H1 (cell line): Measurements from ENCODE around the gene PLCB1.

Source experiments
- BCL11A ChIP-seq, 2 experiments: IDR thresholded peaks; one replicate each; pipeline ENCODE4 v1.6.1; 2011; ENCODE audit warnings: low read depth in 2 of 2, low read length in 2 of 2, mild to moderate bottlenecking in 2 of 2
- EGR1 ChIP-seq: IDR thresholded peaks from 2 replicates; pipeline ENCODE4 v1.6.1; 2011; ENCODE audit warnings: low read depth, low read length, borderline replicate concordance
- EZH2 ChIP-seq: fragments of 200-600 bp; sonication (generic); IDR thresholded peaks from 2 replicates; pipeline ENCODE4 v1.7.1; 2012; ENCODE audit warnings: low read depth, mild to moderate bottlenecking, moderate library complexity, low read length, inconsistent platforms; ENCODE audit not compliant: severe bottlenecking
- MAFK ChIP-seq: IDR thresholded peaks from 2 replicates; pipeline ENCODE4 v1.6.1; 2012; ENCODE audit warnings: low read depth, mild to moderate bottlenecking, improper control_type of control experiment, low read length
- POLR2A ChIP-seq, 2 experiments: IDR thresholded peaks; 1 replicate in 1 of 2; 2 replicates in 1 of 2; pipeline ENCODE4 v1.6.1; 2011; ENCODE audit warnings: low read depth in 2 of 2, low read length in 2 of 2, mild to moderate bottlenecking in 2 of 2; ENCODE audit errors: control extremely low read depth in 1 of 2
- RAD21 ChIP-seq, 2 experiments: IDR thresholded peaks in 1 of 2; conservative IDR thresholded peaks in 1 of 2; 2 replicates each; pipeline ENCODE4 v1.6.1; 2011; ENCODE audit warnings: low read depth in 2 of 2, low read length in 2 of 2, improper control_type of control experiment in 1 of 2, inconsistent platforms in 1 of 2, mild to moderate bottlenecking in 1 of 2, moderate library complexity in 1 of 2
- TAF1 ChIP-seq: IDR thresholded peaks from 2 replicates; pipeline ENCODE4 v1.6.1; 2011; ENCODE audit warnings: mild to moderate bottlenecking, low read depth, low read length
- TBP ChIP-seq: IDR thresholded peaks from 2 replicates; pipeline ENCODE4 v1.6.1; 2011; ENCODE audit warnings: low read depth, low read length, improper control_type of control experiment
- TCF12 ChIP-seq: IDR thresholded peaks from 2 replicates; pipeline ENCODE4 v1.6.1; 2011; ENCODE audit warnings: low read depth, mild to moderate bottlenecking, low read length
- TF ChIP-seq, protein P1 (sequence below), 3 experiments: IDR thresholded peaks; 1 replicate in 2 of 3; 2 replicates in 1 of 3; pipeline versions ENCODE4 v1.5.1 to v1.6.1; 2011; ENCODE audit warnings: low read length in 3 of 3, mild to moderate bottlenecking in 3 of 3, inconsistent platforms in 2 of 3, low read depth in 1 of 3, moderate library complexity in 1 of 3; ENCODE audit not compliant: insufficient read depth in 1 of 3; ENCODE audit errors: control extremely low read depth in 1 of 3
- TF ChIP-seq, protein P2 (sequence below): IDR thresholded peaks from 2 replicates; pipeline ENCODE4 v1.6.1; 2012; ENCODE audit warnings: inconsistent platforms

- TF ChIP-seq, protein P1, sequence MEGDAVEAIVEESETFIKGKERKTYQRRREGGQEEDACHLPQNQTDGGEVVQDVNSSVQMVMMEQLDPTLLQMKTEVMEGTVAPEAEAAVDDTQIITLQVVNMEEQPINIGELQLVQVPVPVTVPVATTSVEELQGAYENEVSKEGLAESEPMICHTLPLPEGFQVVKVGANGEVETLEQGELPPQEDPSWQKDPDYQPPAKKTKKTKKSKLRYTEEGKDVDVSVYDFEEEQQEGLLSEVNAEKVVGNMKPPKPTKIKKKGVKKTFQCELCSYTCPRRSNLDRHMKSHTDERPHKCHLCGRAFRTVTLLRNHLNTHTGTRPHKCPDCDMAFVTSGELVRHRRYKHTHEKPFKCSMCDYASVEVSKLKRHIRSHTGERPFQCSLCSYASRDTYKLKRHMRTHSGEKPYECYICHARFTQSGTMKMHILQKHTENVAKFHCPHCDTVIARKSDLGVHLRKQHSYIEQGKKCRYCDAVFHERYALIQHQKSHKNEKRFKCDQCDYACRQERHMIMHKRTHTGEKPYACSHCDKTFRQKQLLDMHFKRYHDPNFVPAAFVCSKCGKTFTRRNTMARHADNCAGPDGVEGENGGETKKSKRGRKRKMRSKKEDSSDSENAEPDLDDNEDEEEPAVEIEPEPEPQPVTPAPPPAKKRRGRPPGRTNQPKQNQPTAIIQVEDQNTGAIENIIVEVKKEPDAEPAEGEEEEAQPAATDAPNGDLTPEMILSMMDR (IDR thresholded peaks at IDR 0.05; ENCODE audit: control extremely low read depth in 1 of 3, insufficient read depth in 1 of 3, low read depth in 1 of 3, low read length in 3 of 3), result no peak
- TF ChIP-seq, protein P2, sequence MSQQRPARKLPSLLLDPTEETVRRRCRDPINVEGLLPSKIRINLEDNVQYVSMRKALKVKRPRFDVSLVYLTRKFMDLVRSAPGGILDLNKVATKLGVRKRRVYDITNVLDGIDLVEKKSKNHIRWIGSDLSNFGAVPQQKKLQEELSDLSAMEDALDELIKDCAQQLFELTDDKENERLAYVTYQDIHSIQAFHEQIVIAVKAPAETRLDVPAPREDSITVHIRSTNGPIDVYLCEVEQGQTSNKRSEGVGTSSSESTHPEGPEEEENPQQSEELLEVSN, result no peak
- no peak for TF ChIP-seq POLR2A (IDR thresholded peaks at IDR 0.05; ENCODE audit: control extremely low read depth in 1 of 2, low read depth in 2 of 2, low read length in 2 of 2)
- TF ChIP-seq RAD21 (IDR thresholded peaks at IDR 0.05 in 1 of 2, conservative IDR thresholded peaks at IDR 0.05 in 1 of 2; ENCODE audit: low read depth in 2 of 2, low read length in 2 of 2), result no peak
- TF ChIP-seq EGR1, result no peak
- TF ChIP-seq TBP, result no peak
- no peak for TF ChIP-seq MAFK
- TF ChIP-seq TCF12, result no peak
- TF ChIP-seq BCL11A (IDR thresholded peaks at IDR 0.05; ENCODE audit: low read depth in 2 of 2, low read length in 2 of 2), result no peak
- no peak for TF ChIP-seq EZH2
- TF ChIP-seq TAF1, result no peak
Observed at GRCh38 chr20:8876366-8876765, 744.3 kb downstream of the PLCB1 start.
